Hippocampal formation (tissue), 2 donors: Measurements from ENCODE around the gene RBP7.

ENCODE experiments used
- DNase-seq, 2 donors: peaks; one replicate each; lab custom pipeline; 2025; lab: John Stamatoyannopoulos, UW

Gene RBP7

GRCh38 chr1:10031461-10031860, 34.4 kb downstream of the RBP7 start:
- DNase-seq: no peak

GRCh38 chr1:10032590-10033358, 35.7 kb downstream of the RBP7 start, which contains the start of gene UBE4B:
TSS of gene UBE4B (plus strand) at chr1:10032958. CDS start at chr1:10033671, 713 bp downstream.
- DNase-seq: peak; percentile 96 to 97

GRCh38 chr1:10033359-10033845, 36.4 kb downstream of the RBP7 start:
- no peak for DNase-seq

GRCh38 chr1:10042746-10043145, 45.7 kb downstream of the RBP7 start:
- DNase-seq: no peak

- no peak for DNase-seq
Observed at GRCh38 chr1:10045480-10046355, 48.7 kb downstream of the RBP7 start.

- no peak for DNase-seq
Observed at GRCh38 chr1:10046356-10047085, 49.5 kb downstream of the RBP7 start.

GRCh38 chr1:10048601-10049000, 51.6 kb downstream of the RBP7 start:
- no peak for DNase-seq

GRCh38 chr1:10050611-10051010, 53.6 kb downstream of the RBP7 start:
- DNase-seq: no peak

GRCh38 chr1:10051656-10052055, 54.6 kb downstream of the RBP7 start:
- DNase-seq: no peak

GRCh38 chr1:10052347-10052746, 55.3 kb downstream of the RBP7 start:
- DNase-seq: no peak

GRCh38 chr1:10054465-10054864, 57.4 kb downstream of the RBP7 start:
- peak in 1 of 2 donors; percentile 39 for DNase-seq

- no peak for DNase-seq
Observed at GRCh38 chr1:10056599-10056987, 59.6 kb downstream of the RBP7 start.

GRCh38 chr1:10057343-10057742, 60.3 kb downstream of the RBP7 start:
- peak in 1 of 2 donors; percentile 26 for DNase-seq

- no peak for DNase-seq
Observed at GRCh38 chr1:10057796-10058195, 60.8 kb downstream of the RBP7 start.

GRCh38 chr1:10059342-10059718, 62.3 kb downstream of the RBP7 start:
- DNase-seq: no peak

GRCh38 chr1:10060311-10061100, 63.5 kb downstream of the RBP7 start:
- no peak for DNase-seq

- DNase-seq: no peak
Observed at GRCh38 chr1:10061276-10061675, 64.2 kb downstream of the RBP7 start.

- DNase-seq: no peak
Observed at GRCh38 chr1:10063878-10064277, 66.8 kb downstream of the RBP7 start.

- no peak for DNase-seq
Observed at GRCh38 chr1:10064416-10065343, 67.7 kb downstream of the RBP7 start.

- DNase-seq: peak; percentile 37 to 48
Observed at GRCh38 chr1:10065344-10065685, 68.3 kb downstream of the RBP7 start.
